Medulla oblongata (tissue), 1 donor: ENCODE results near the gene IDH3G.
"Not testable (repeated sequence)": the region's sequence is repeated elsewhere in the genome, so short reads cannot be mapped to it uniquely, and the experiment has no call there.

Experiments
- DNase-seq: peaks from one replicate; pipeline ENCODE4 v3.0.0-alpha.2; 2015; ENCODE audit errors: extremely low spot score

IDH3G gene

GRCh38 chrX:153794018-153794896 is at the start of gene IDH3G, which contains the start of gene SSR4:
TSS of gene IDH3G (minus strand) at chrX:153794375. CDS start at chrX:153794326, 49 bp downstream.
TSS of gene SSR4 (plus strand) at chrX:153794668. CDS start at chrX:153794688, 20 bp downstream.
- peak; percentile 93 for DNase-seq

- no peak for DNase-seq
Observed at GRCh38 chrX:153836921-153837320, 42.7 kb upstream of the IDH3G start.

GRCh38 chrX:153832728-153833127 is 38.6 kb upstream of the IDH3G start:
- DNase-seq = no peak

GRCh38 chrX:153831429-153832150 is 37.4 kb upstream of the IDH3G start:
- DNase-seq = no peak

GRCh38 chrX:153830640-153831428 is 36.7 kb upstream of the IDH3G start:
- DNase-seq = no peak

GRCh38 chrX:153829799-153830639 is 35.8 kb upstream of the IDH3G start, which contains the start of gene PDZD4:
TSS of gene PDZD4 (minus strand) at chrX:153830544. CDS start at chrX:153830298, 246 bp downstream.
- DNase-seq = no peak

GRCh38 chrX:153829549-153829798 is 35.3 kb upstream of the IDH3G start:
- no peak for DNase-seq

GRCh38 chrX:153828723-153829548 is 34.8 kb upstream of the IDH3G start:
- no peak for DNase-seq

GRCh38 chrX:153828308-153828707 is 34.1 kb upstream of the IDH3G start:
- no peak for DNase-seq

- DNase-seq = no peak
Observed at GRCh38 chrX:153827903-153828302, 33.7 kb upstream of the IDH3G start.

GRCh38 chrX:153827016-153827415 is 32.8 kb upstream of the IDH3G start:
- no peak for DNase-seq

GRCh38 chrX:153825042-153825441 is 30.9 kb upstream of the IDH3G start:
- no peak for DNase-seq

- DNase-seq = no peak
Observed at GRCh38 chrX:153824348-153824747, 30.2 kb upstream of the IDH3G start.

GRCh38 chrX:153821066-153821465 is 26.9 kb upstream of the IDH3G start:
- DNase-seq = no peak

GRCh38 chrX:153820601-153821000 is 26.4 kb upstream of the IDH3G start:
- no peak for DNase-seq

GRCh38 chrX:153819384-153820040 is 25.3 kb upstream of the IDH3G start:
- DNase-seq = no peak

- no peak for DNase-seq
Observed at GRCh38 chrX:153818571-153819383, 24.6 kb upstream of the IDH3G start.

- not testable (repeated sequence) for DNase-seq
Observed at GRCh38 chrX:153818064-153818463, 23.9 kb upstream of the IDH3G start.
